ENCODE data around the gene PHLDA3. TPM values are rescaled to one million over a fixed set of nuclear protein-coding genes. Genes with fewer than 3 reads are reported as not detected.

PHLDA3 gene
- total RNA-seq, 3 donors from 2014 or later (not counting 1 experiment from before 2014, with no cell fraction given): 0.63 to 1.7 (median 1.1) TPM

DNA sequence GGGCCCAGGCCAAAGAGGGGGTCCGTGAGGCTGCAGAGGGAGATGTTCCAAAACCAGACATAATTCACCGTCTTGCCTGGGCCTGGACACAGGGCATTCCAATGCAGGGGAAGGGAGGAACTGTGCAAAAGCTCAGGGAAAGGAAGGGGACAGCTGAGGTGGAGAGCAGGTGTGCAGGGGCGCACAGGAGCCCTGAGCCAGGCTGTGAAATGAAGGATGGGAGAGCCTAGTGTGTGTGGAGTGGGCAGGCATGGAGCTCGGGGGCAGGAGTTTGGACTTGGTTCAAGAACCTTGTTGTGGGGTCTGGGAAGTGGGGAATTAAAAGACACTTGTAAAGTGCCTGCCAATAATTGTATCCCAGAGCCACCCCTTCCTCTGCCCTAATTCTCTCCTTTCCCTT is 49.7 kb downstream of the PHLDA3 start:
- no peak for ATAC-seq
- H3K9me3 Mint-ChIP-seq: no peaks in the 10 kb centered on the region
- intact Hi-C loops (cut with micrococcal nuclease): no loop called here
- no peak overlapping the region for H3K4me3 Mint-ChIP-seq
- no peaks in the 10 kb centered on the region for H3K27me3 ChIP-seq (ENCODE audit: control insufficient read depth, insufficient read depth, low read length)
- no peaks in the 10 kb centered on the region for H3K4me1 Mint-ChIP-seq
- H3K4me3 ChIP-seq (ENCODE audit: low read length): no peak overlapping the region
- no peak overlapping the region for H3K27ac ChIP-seq (ENCODE audit: low read length)
- no peaks in the 10 kb centered on the region for H3K36me3 ChIP-seq (ENCODE audit: control insufficient read depth, insufficient read depth, low read length)
- WGBS (ENCODE audit: insufficient coverage): 66% methylated on average over 4 of the region's 4 CpGs
- H3K4me1 ChIP-seq (ENCODE audit: control insufficient read depth, insufficient read depth, low read length): no peaks in the 10 kb centered on the region
- H3K27me3 Mint-ChIP-seq (ENCODE audit: low read depth in 2 of 2): peaks cover 17 to 20% of the 10 kb centered on the region in 2 donors
- TF ChIP-seq, protein P1, sequence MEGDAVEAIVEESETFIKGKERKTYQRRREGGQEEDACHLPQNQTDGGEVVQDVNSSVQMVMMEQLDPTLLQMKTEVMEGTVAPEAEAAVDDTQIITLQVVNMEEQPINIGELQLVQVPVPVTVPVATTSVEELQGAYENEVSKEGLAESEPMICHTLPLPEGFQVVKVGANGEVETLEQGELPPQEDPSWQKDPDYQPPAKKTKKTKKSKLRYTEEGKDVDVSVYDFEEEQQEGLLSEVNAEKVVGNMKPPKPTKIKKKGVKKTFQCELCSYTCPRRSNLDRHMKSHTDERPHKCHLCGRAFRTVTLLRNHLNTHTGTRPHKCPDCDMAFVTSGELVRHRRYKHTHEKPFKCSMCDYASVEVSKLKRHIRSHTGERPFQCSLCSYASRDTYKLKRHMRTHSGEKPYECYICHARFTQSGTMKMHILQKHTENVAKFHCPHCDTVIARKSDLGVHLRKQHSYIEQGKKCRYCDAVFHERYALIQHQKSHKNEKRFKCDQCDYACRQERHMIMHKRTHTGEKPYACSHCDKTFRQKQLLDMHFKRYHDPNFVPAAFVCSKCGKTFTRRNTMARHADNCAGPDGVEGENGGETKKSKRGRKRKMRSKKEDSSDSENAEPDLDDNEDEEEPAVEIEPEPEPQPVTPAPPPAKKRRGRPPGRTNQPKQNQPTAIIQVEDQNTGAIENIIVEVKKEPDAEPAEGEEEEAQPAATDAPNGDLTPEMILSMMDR (IDR thresholded peaks at IDR 0.05): no peak
- no peaks in the 10 kb centered on the region for H3K36me3 Mint-ChIP-seq
- DNase-seq: no peak
- no peak overlapping the region for H3K27ac Mint-ChIP-seq
- H3K9me3 ChIP-seq (ENCODE audit: control insufficient read depth, insufficient read depth, low read length): no peaks in the 10 kb centered on the region

DNA sequence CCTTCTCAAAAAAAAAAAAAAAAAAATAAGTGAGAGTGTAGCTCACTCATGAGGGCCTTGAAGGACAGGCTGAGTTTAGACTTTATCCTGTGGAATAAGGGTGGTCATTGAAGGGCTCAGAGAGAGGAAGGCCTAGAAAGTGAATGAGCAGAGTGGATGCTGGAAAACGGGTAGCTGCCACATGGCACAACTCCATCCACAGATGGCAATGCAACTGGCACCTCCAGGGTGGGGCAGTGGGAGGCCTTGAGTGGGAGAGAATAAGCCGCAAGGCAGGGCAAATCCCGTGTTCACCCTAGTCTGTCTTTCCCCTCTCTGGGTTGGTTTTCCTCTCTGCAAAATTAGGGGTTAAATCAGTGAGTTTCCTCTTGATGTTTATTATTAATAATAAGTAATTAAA is 50.5 kb downstream of the PHLDA3 start:
- peaks cover 17 to 20% of the 10 kb centered on the region in 2 donors for H3K27me3 Mint-ChIP-seq (ENCODE audit: low read depth in 2 of 2)

More for the DNA sequence above, 50.5 kb downstream of the PHLDA3 start:
- WGBS (ENCODE audit: insufficient coverage): 100% methylated on average over 2 of the region's 3 CpGs
- no peak for ATAC-seq
- no peak overlapping the region for H3K4me3 ChIP-seq (ENCODE audit: low read length)
- no peaks in the 10 kb centered on the region for H3K9me3 ChIP-seq (ENCODE audit: control insufficient read depth, insufficient read depth, low read length)
- H3K4me3 Mint-ChIP-seq: no peak overlapping the region
- intact Hi-C loops (cut with micrococcal nuclease): no loop called here
- H3K9me3 Mint-ChIP-seq: no peaks in the 10 kb centered on the region
- DNase-seq: no peak
- no peaks in the 10 kb centered on the region for H3K36me3 ChIP-seq (ENCODE audit: control insufficient read depth, insufficient read depth, low read length)
- no peaks in the 10 kb centered on the region for H3K4me1 Mint-ChIP-seq
- H3K4me1 ChIP-seq (ENCODE audit: control insufficient read depth, insufficient read depth, low read length): no peaks in the 10 kb centered on the region
- TF ChIP-seq, protein P1 (IDR thresholded peaks at IDR 0.05): no peak
- H3K36me3 Mint-ChIP-seq: no peaks in the 10 kb centered on the region
- H3K27ac ChIP-seq (ENCODE audit: low read length): no peak overlapping the region
- no peak overlapping the region for H3K27ac Mint-ChIP-seq
- H3K27me3 ChIP-seq (ENCODE audit: control insufficient read depth, insufficient read depth, low read length): no peaks in the 10 kb centered on the region

Other genes starting within 250 kb of the PHLDA3 start
- gene PKP1, start 185.7 kb downstream of the PHLDA3 start, total RNA-seq: not detected
- gene TNNT2, start 91.5 kb downstream of the PHLDA3 start, total RNA-seq: not detected
- under 1 TPM in 1 of 3 donors, not detected in 2; 0.68 TPM for gene LAD1, start 69.9 kb downstream of the PHLDA3 start, total RNA-seq
- gene TNNI1, start 47.5 kb downstream of the PHLDA3 start, total RNA-seq: under 1 TPM in 1 of 3 donors, not detected in 2; 0.08 TPM
- 10 to 100 TPM; 36.9 to 48.4 (median 44.1) TPM for gene CSRP1, start 37.9 kb upstream of the PHLDA3 start, total RNA-seq
- gene NAV1, start 69.9 kb upstream of the PHLDA3 start, total RNA-seq: 1 to 10 TPM; 2.5 to 3.9 (median 2.8) TPM